ENCODE data around the gene NPPA.

Gene NPPA

GRCh38 chr1:11873395-11874257 is 26.0 kb upstream of the NPPA start:
- DNase-seq: no peak

- DNase-seq: no peak
Measured at GRCh38 chr1:11872545-11872944, 25.0 kb upstream of the NPPA start.

GRCh38 chr1:11869650-11870207 is 22.1 kb upstream of the NPPA start:
- no peak for DNase-seq

- no peak for DNase-seq
Measured at GRCh38 chr1:11869104-11869503, 21.5 kb upstream of the NPPA start.

- DNase-seq: no peak
Measured at GRCh38 chr1:11868331-11868980, 20.9 kb upstream of the NPPA start.

- DNase-seq: no peak
Measured at GRCh38 chr1:11862890-11863289, 15.3 kb upstream of the NPPA start.

- DNase-seq: no peak
Measured at GRCh38 chr1:11860587-11860986, 13.0 kb upstream of the NPPA start.

GRCh38 chr1:11860083-11860482 is 12.5 kb upstream of the NPPA start:
- no peak for DNase-seq

GRCh38 chr1:11858968-11859871 is 11.6 kb upstream of the NPPA start:
- DNase-seq: peak; percentile 72 to 78

- DNase-seq: no peak
Measured at GRCh38 chr1:11858613-11858967, 11.0 kb upstream of the NPPA start, which contains the start of gene NPPB. Gene NPPB, minus strand, starts transcription at chr1:11858945. Its CDS starts 112 bp downstream, at chr1:11858833.

- DNase-seq: no peak
Measured at GRCh38 chr1:11858158-11858557, 10.6 kb upstream of the NPPA start.

- DNase-seq: no peak
Measured at GRCh38 chr1:11857164-11857851, 9.7 kb upstream of the NPPA start.

- no peak for DNase-seq
Measured at GRCh38 chr1:11856698-11857097, 9.1 kb upstream of the NPPA start.

GRCh38 chr1:11855430-11855829 is 7.8 kb upstream of the NPPA start:
- DNase-seq: no peak

GRCh38 chr1:11854519-11854918 is 6.9 kb upstream of the NPPA start:
- DNase-seq: no peak

GRCh38 chr1:11851180-11851579 is 3.6 kb upstream of the NPPA start:
- no peak for DNase-seq

GRCh38 chr1:11850156-11850555 is 2.6 kb upstream of the NPPA start:
- no peak for DNase-seq

- DNase-seq: no peak
Measured at GRCh38 chr1:11848373-11848700, 754 bp upstream of the NPPA start.

GRCh38 chr1:11845641-11846335 is 1.8 kb downstream of the NPPA start:
- no peak for DNase-seq

- no peak for DNase-seq
Measured at GRCh38 chr1:11842154-11843041, 5.2 kb downstream of the NPPA start.
